ENCODE data around the gene ARHGEF1. TPM values are rescaled to one million over a fixed set of nuclear protein-coding genes. Genes with fewer than 3 reads are reported as not detected.
A peak's percentile ranks its signal among the peaks of the same experiment; 100 is the strongest.

Gene ARHGEF1
- total and polyA plus RNA-seq, 4 experiments from 2014 or later: 140 to 992 (median 640) TPM

- POLR2A ChIA-PET (ENCODE audit: partially characterized antibody): interaction anchor here (1.2 to 13.9 kb wide), 11 partner anchors 15 to 287 kb away, joined by 3 to 579 read pairs (median 49); partner anchors contain the start of genes CD79A, ERFL, RABAC1 and RPS19
- Mint-ChIP-seq H3K4me1 (peaks cover 31 to 81% (median 58%) of the 10 kb centered on the region in 4 donors), H3K9me3 (no peaks in the 10 kb centered on the region), H3K36me3 (peaks cover 42 to 61% of the 10 kb centered on the region in 2 donors), H3K4me3 (peak overlapping the region in 7 of 8 donors; percentile 53 to 99 (median 94)), H3K27me3 (no peaks in the 10 kb centered on the region), H3K27ac (peak overlapping the region; percentile 53 to 98 (median 90))
- H3K9me3 ChIP-seq (ENCODE audit: control insufficient read depth in 1 of 2, low read length in 2 of 2): no peaks in the 10 kb centered on the region
- H3K4me1 ChIP-seq (ENCODE audit: insufficient read depth, low read length): peaks cover 79% of the 10 kb centered on the region
- no peak for DNase-seq
- CTCF ChIA-PET (ENCODE audit: partially characterized antibody): interaction anchor here (1.3 to 8.9 kb wide), 6 partner anchors 12 to 54 kb away, joined by 3 to 142 read pairs (median 4); partner anchors contain the start of genes CD79A and RPS19
- peak overlapping the region; percentile 27 for H3K27ac ChIP-seq (ENCODE audit: low read depth, low read length)
- H3K27me3 ChIP-seq (ENCODE audit: insufficient read depth, low read length): no peaks in the 10 kb centered on the region
- intact Hi-C loops (cut with micrococcal nuclease): no loop called here
- peaks cover 42% of the 10 kb centered on the region for H3K36me3 ChIP-seq (ENCODE audit: insufficient read depth, low read length)
- no peak overlapping the region for H3K4me3 ChIP-seq (ENCODE audit: low read length in 2 of 2)
Measured at GRCh38 chr19:41888926-41889325, 5.9 kb downstream of the ARHGEF1 start.

- intact Hi-C loops (cut with micrococcal nuclease): no loop called here
- H3K27ac ChIP-seq (ENCODE audit: low read depth, low read length): peak overlapping the region; percentile 27
- ChIA-PET POLR2A (ENCODE audit: partially characterized antibody) (interaction anchor here (1.1 to 13.9 kb wide), 6 partner anchors 14 to 50 kb away, joined by 3 to 579 read pairs (median 201); partner anchors contain the start of genes CD79A, ERFL and RPS19), CTCF (ENCODE audit: partially characterized antibody) (interaction anchor here (1.3 to 8.9 kb wide), 7 partner anchors 11 to 61 kb away, joined by 3 to 142 read pairs (median 4); partner anchors contain the start of genes CD79A and RPS19)
- peaks cover 33 to 86% (median 53%) of the 10 kb centered on the region in 4 donors for H3K4me1 Mint-ChIP-seq
- H3K4me1 ChIP-seq (ENCODE audit: insufficient read depth, low read length): peaks cover 86% of the 10 kb centered on the region
- peaks cover 52% of the 10 kb centered on the region for H3K36me3 ChIP-seq (ENCODE audit: insufficient read depth, low read length)
- H3K9me3 ChIP-seq (ENCODE audit: control insufficient read depth in 1 of 2, low read length in 2 of 2): no peaks in the 10 kb centered on the region
- H3K27ac Mint-ChIP-seq: peak overlapping the region; percentile 57 to 98 (median 81)
- peaks cover 46 to 58% of the 10 kb centered on the region in 2 donors for H3K36me3 Mint-ChIP-seq
- H3K27me3 Mint-ChIP-seq: no peaks in the 10 kb centered on the region
- H3K4me3 Mint-ChIP-seq: peak overlapping the region in 4 of 8 donors; percentile 49 to 62 (median 52)
- no peaks in the 10 kb centered on the region for H3K9me3 Mint-ChIP-seq
- H3K27me3 ChIP-seq (ENCODE audit: insufficient read depth, low read length): no peaks in the 10 kb centered on the region
- H3K4me3 ChIP-seq (ENCODE audit: low read length in 2 of 2): no peak overlapping the region
- no peak for DNase-seq
Measured at GRCh38 chr19:41889896-41890295, 6.9 kb downstream of the ARHGEF1 start.

- DNase-seq: no peak
- peak overlapping the region in 1 of 8 donors; percentile 13 for H3K4me3 Mint-ChIP-seq
- no peak overlapping the region for H3K4me3 ChIP-seq (ENCODE audit: low read length in 2 of 2)
- H3K4me1 Mint-ChIP-seq: peaks cover 34 to 86% (median 51%) of the 10 kb centered on the region in 4 donors
- H3K36me3 ChIP-seq (ENCODE audit: insufficient read depth, low read length): peaks cover 62% of the 10 kb centered on the region
- peak overlapping the region in 5 of 7 donors; percentile 42 to 90 (median 68) for H3K27ac Mint-ChIP-seq
- H3K9me3 Mint-ChIP-seq: no peaks in the 10 kb centered on the region
- H3K9me3 ChIP-seq (ENCODE audit: control insufficient read depth in 1 of 2, low read length in 2 of 2): no peaks in the 10 kb centered on the region
- H3K27ac ChIP-seq (ENCODE audit: low read depth, low read length): no peak overlapping the region
- peaks cover 86% of the 10 kb centered on the region for H3K4me1 ChIP-seq (ENCODE audit: insufficient read depth, low read length)
- peaks cover 47 to 58% of the 10 kb centered on the region in 2 donors for H3K36me3 Mint-ChIP-seq
- intact Hi-C loops (cut with micrococcal nuclease): no loop called here
- no peaks in the 10 kb centered on the region for H3K27me3 ChIP-seq (ENCODE audit: insufficient read depth, low read length)
- POLR2A ChIA-PET (ENCODE audit: partially characterized antibody): interaction anchor here (0.6 to 13.9 kb wide), 10 partner anchors 13 to 1288 kb away, joined by 3 to 579 read pairs (median 6); partner anchors contain the start of genes CD79A, ERFL and RPS19
- CTCF ChIA-PET (ENCODE audit: partially characterized antibody): interaction anchor here (0.8 to 8.9 kb wide), 3 partner anchors 17 to 60 kb away, joined by 4 to 142 read pairs (median 5); partner anchors contain the start of gene CD79A
- no peaks in the 10 kb centered on the region for H3K27me3 Mint-ChIP-seq
Measured at GRCh38 chr19:41890936-41891335, 8.0 kb downstream of the ARHGEF1 start.

- H3K4me3 ChIP-seq (ENCODE audit: low read length in 2 of 2): no peak overlapping the region
- ChIA-PET POLR2A (ENCODE audit: partially characterized antibody) (interaction anchor here (1.5 to 13.9 kb wide), 7 partner anchors 9 to 54 kb away, joined by 3 to 579 read pairs (median 156); partner anchors contain the start of genes ARHGEF1, CD79A, ERFL and RPS19), CTCF (ENCODE audit: partially characterized antibody) (interaction anchor here (0.6 to 8.9 kb wide), 4 partner anchors 19 to 58 kb away, joined by 3 to 142 read pairs (median 4); partner anchors contain the start of genes CD79A and RPS19)
- H3K27ac Mint-ChIP-seq: peak overlapping the region in 4 of 7 donors; percentile 13 to 93 (median 87)
- peaks cover 70% of the 10 kb centered on the region for H3K36me3 ChIP-seq (ENCODE audit: insufficient read depth, low read length)
- H3K4me1 ChIP-seq (ENCODE audit: insufficient read depth, low read length): peaks cover 86% of the 10 kb centered on the region
- intact Hi-C loops (cut with micrococcal nuclease): no loop called here
- no peaks in the 10 kb centered on the region for H3K9me3 Mint-ChIP-seq
- H3K4me1 Mint-ChIP-seq: peaks cover 27 to 74% (median 42%) of the 10 kb centered on the region in 4 donors
- H3K27me3 Mint-ChIP-seq: no peaks in the 10 kb centered on the region
- H3K27ac ChIP-seq (ENCODE audit: low read depth, low read length): peak overlapping the region; percentile 37
- no peaks in the 10 kb centered on the region for H3K9me3 ChIP-seq (ENCODE audit: control insufficient read depth in 1 of 2, low read length in 2 of 2)
- no peaks in the 10 kb centered on the region for H3K27me3 ChIP-seq (ENCODE audit: insufficient read depth, low read length)
- peaks cover 43 to 48% of the 10 kb centered on the region in 2 donors for H3K36me3 Mint-ChIP-seq
- H3K4me3 Mint-ChIP-seq: peak overlapping the region in 1 of 8 donors; percentile 53
- DNase-seq: no peak
Measured at GRCh38 chr19:41892173-41892902, 9.4 kb downstream of the ARHGEF1 start.

- peak overlapping the region in 2 of 8 donors; percentile 42 to 47 for H3K4me3 Mint-ChIP-seq
- H3K9me3 Mint-ChIP-seq: no peaks in the 10 kb centered on the region
- Histone ChIP-seq H3K27ac (ENCODE audit: low read depth, low read length) (no peak overlapping the region), H3K27me3 (ENCODE audit: insufficient read depth, low read length) (no peaks in the 10 kb centered on the region), H3K4me1 (ENCODE audit: insufficient read depth, low read length) (peaks cover 73% of the 10 kb centered on the region), H3K9me3 (ENCODE audit: control insufficient read depth in 1 of 2, low read length in 2 of 2) (no peaks in the 10 kb centered on the region), H3K36me3 (ENCODE audit: insufficient read depth, low read length) (peaks cover 83% of the 10 kb centered on the region), H3K4me3 (ENCODE audit: low read length in 2 of 2) (no peak overlapping the region)
- intact Hi-C loops (cut with micrococcal nuclease): no loop called here
- peaks cover 24 to 77% (median 37%) of the 10 kb centered on the region in 4 donors for H3K4me1 Mint-ChIP-seq
- peaks cover 49% of the 10 kb centered on the region in 2 donors for H3K36me3 Mint-ChIP-seq
- H3K27ac Mint-ChIP-seq: peak overlapping the region; percentile 68 to 94 (median 85)
- H3K27me3 Mint-ChIP-seq: no peaks in the 10 kb centered on the region
- ChIA-PET POLR2A (ENCODE audit: partially characterized antibody) (interaction anchor here (1.8 to 2.3 kb wide), 2 partner anchors 9 to 12 kb away, joined by 7 to 8 read pairs; no protein-coding TSS in a partner anchor), CTCF (ENCODE audit: partially characterized antibody) (no interaction called here)
- DNase-seq: no peak
Measured at GRCh38 chr19:41893899-41894298, 10.9 kb downstream of the ARHGEF1 start.

- no peak for DNase-seq
Measured at GRCh38 chr19:41894350-41894749, 11.4 kb downstream of the ARHGEF1 start.

More at GRCh38 chr19:41894350-41894749, 11.4 kb downstream of the ARHGEF1 start:
- Mint-ChIP-seq H3K36me3 (peaks cover 49% of the 10 kb centered on the region in 2 donors), H3K27me3 (no peaks in the 10 kb centered on the region), H3K4me1 (peaks cover 23 to 77% (median 38%) of the 10 kb centered on the region in 4 donors), H3K27ac (peak overlapping the region in 6 of 7 donors; percentile 68 to 94 (median 84)), H3K9me3 (no peaks in the 10 kb centered on the region), H3K4me3 (peak overlapping the region in 1 of 8 donors; percentile 30)
- Histone ChIP-seq H3K4me1 (ENCODE audit: insufficient read depth, low read length) (peaks cover 68% of the 10 kb centered on the region), H3K36me3 (ENCODE audit: insufficient read depth, low read length) (peaks cover 83% of the 10 kb centered on the region), H3K9me3 (ENCODE audit: control insufficient read depth in 1 of 2, low read length in 2 of 2) (no peaks in the 10 kb centered on the region), H3K4me3 (ENCODE audit: low read length in 2 of 2) (no peak overlapping the region), H3K27me3 (ENCODE audit: insufficient read depth, low read length) (no peaks in the 10 kb centered on the region), H3K27ac (ENCODE audit: low read depth, low read length) (no peak overlapping the region)
- CTCF ChIA-PET (ENCODE audit: partially characterized antibody): no interaction called here
- intact Hi-C loops (cut with micrococcal nuclease): no loop called here
- POLR2A ChIA-PET (ENCODE audit: partially characterized antibody): interaction anchor here (0.9 to 19.1 kb wide), 6 partner anchors 8 to 35 kb away, joined by 3 to 349 read pairs (median 6); partner anchors contain the start of genes ARHGEF1 and RPS19
